COLO668 (cell line): Measurements from ENCODE around the gene NRXN3.

ENCODE experiments used
- DNase-seq: peaks from one replicate; lab custom pipeline; 2025; ENCODE audit not compliant: unreplicated experiment; lab: John Stamatoyannopoulos, UW

Gene NRXN3

DNA sequence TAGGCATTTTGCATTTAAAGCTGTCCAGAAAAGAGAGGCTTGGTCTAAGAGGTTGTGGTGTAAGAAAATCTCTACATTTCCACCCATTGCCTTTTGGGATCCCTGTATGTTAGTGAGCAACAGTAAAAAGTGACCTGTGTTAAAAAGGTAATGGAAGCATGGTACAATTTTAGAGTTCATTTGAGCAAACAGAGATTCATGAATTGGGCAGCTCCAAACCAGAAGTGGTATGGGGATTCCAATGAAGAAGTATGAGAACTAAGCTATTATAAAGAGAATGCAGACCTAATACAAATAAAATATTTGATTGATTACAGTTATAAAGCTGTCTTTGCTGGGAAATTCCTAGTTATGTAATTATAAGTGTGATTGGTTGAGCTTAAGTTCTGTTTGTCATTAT is 1134.1 kb downstream of the NRXN3 start:
- DNase-seq: no peak

DNA sequence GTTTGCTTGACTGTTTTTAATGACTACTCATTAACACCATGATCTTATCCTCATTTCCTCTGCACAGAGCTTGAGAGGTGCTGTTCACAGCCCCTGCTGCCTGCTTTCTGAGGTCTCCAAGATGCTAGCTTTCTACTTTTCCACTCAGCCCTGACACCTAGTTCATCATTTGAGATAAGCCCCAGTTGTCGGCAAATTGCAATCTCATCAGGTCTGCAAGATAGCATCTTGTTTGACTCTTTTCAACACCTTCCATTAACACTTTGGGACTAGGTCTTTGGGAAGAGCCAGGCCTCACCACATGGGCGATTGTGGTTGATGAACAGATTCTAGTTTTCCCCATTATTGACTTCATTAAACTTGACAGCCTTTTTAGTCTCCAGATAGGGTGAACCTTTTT is 1136.4 kb downstream of the NRXN3 start:
- no peak for DNase-seq

DNA sequence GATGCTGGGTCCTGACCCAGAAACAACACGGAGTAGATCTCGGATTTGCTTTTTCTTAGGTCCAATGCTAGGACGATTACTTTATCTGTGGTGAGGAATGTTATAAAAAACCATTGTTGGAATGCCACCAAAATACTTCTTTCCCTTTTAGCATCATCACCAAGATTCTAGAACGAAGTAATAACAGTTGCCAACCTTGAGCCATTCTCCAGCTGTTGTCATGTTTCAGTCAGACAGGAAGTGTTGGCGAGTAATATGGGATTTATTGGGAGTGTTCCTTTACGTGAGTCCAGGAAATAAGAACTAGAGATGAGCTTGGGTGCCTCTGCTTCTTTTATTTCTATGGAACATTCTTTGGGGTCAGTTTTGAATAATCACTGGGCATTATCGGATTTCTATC is 1148.2 kb downstream of the NRXN3 start:
- DNase-seq: no peak

DNA sequence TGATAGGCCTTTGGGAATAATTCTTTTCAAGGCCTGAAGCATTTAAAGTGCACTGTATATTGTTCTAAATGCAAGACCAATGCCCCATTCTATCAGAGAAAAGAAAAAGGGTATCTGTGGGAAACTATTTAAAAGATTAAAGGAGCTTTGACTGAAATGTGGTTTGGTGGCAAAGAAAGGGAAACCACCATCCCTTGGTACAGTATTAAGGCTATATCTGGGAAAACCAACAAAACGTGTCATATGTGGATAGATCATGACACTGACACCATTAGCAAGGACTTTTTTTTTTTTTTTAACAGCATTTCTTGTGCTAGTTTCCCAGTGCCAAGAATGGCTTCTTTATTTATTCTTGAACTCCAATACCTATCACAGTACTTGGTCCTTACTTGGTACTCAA is 1150.4 kb downstream of the NRXN3 start:
- DNase-seq: no peak

GRCh38 chr14:79321070-79321469 is 1150.9 kb downstream of the NRXN3 start:
- DNase-seq: no peak

DNA sequence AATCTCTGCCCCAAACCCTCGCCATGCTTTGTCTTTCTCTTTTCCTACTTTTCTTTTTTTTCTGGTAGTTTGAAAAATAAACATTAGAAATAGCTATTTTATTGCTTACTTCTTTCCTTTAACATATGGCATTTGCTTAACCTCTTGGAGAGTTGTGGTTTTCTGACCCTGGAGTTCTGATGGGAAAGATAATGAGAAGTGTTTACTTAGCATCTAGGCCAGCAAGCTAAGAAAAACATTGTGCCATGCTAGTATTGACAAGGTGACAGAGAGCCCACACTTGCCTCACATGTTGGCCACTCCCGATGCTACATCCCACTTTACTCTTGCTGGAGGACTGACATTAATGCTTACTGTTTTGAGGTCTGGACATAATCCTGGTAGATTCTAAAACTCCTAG is 1154.9 kb downstream of the NRXN3 start:
- peak; percentile 42 for DNase-seq

- peak; percentile 25 for DNase-seq
Measured at GRCh38 chr14:79325557-79325956, 1155.4 kb downstream of the NRXN3 start.

GRCh38 chr14:79328863-79329262 is 1158.7 kb downstream of the NRXN3 start:
- no peak for DNase-seq

DNA sequence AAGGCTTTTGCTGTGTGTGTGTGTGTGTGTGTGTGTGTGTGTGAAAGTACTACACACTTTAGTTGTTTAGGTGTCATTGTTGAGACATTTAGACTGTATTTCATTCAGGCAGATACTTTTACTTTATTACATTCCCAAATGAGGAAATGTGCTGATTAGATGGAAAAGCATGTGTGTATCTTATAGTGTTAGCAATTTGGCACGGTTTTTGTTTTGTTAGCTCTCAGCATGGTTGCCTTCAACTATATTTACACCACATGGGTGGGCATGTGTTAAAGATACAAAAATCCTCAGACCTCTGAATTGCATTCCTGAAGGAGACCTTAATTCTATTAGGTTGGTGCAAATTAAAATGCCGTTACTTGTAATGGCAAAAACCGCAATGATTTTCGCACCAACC is 1161.7 kb downstream of the NRXN3 start:
- no peak for DNase-seq

GRCh38 chr14:79332504-79333197 is 1162.5 kb downstream of the NRXN3 start:
- no peak for DNase-seq

- DNase-seq: no peak
Measured at GRCh38 chr14:79333198-79333546, 1163.0 kb downstream of the NRXN3 start.

DNA sequence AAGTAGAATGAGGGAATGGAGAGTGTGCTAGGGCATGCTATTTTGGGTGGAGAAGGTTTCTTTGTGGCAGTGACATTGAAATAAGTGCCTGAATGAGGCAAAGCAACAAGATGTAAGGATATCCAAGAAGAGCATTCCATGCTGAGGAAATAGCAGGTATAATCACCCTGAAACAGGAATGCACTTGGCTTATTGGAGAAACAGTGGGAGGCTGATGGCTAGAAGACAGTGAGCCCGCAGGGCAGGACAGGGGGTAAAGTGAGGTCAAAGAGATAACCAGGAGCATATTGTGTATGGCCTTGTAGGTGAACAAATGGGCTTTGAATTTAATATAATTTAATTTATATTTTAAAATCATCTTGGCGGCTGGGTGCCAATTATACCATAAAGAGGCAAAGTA is 1164.1 kb downstream of the NRXN3 start:
- DNase-seq: no peak

GRCh38 chr14:79337761-79338160 is 1167.6 kb downstream of the NRXN3 start:
- no peak for DNase-seq

DNA sequence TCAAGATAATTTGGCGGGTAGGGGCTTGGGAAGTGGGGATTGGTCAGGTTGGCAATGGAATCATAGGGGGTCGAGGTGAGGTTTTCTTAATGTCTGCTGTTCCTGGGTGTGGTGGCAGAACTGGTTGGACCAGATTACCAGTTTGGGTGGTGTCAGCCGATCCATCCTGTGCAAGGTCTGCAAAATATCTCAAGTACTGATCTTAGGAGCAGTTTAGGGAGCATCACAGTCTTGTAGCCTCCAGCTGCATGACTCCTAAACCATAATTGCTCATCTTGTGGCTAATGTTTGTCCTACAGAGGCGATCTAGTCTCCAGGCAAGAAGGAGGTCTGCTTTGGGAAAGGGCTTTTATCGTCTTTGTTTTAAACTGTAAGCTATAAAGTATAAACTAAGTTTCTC is 1172.8 kb downstream of the NRXN3 start:
- no peak for DNase-seq

- DNase-seq: no peak
Measured at GRCh38 chr14:79351011-79351410, 1180.8 kb downstream of the NRXN3 start.

GRCh38 chr14:79352076-79352630 is 1182.0 kb downstream of the NRXN3 start:
- no peak for DNase-seq

- DNase-seq: no peak
Measured at GRCh38 chr14:79354336-79354735, 1184.2 kb downstream of the NRXN3 start.

GRCh38 chr14:79356040-79356439 is 1185.9 kb downstream of the NRXN3 start:
- DNase-seq: no peak

GRCh38 chr14:79357307-79357706 is 1187.1 kb downstream of the NRXN3 start:
- no peak for DNase-seq

DNA sequence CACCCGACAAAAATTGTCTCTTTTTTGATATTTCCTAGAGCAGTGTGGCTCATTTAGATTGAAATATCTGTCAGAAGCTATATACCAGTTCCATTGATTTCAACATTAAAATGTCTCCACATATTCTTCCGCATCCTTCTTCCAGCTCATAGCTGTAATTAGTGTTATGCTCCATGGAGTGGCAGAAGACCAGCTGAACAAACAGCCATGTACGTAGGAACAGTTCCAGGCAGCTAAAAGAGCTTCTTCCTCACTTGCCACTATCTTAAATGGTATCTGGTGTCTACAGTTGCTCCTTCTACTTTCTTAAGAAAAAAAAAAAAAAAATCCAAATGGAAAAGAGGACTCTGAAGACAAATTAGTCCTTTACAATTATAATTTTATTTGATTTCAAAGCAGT is 1193.1 kb downstream of the NRXN3 start:
- no peak for DNase-seq

DNA sequence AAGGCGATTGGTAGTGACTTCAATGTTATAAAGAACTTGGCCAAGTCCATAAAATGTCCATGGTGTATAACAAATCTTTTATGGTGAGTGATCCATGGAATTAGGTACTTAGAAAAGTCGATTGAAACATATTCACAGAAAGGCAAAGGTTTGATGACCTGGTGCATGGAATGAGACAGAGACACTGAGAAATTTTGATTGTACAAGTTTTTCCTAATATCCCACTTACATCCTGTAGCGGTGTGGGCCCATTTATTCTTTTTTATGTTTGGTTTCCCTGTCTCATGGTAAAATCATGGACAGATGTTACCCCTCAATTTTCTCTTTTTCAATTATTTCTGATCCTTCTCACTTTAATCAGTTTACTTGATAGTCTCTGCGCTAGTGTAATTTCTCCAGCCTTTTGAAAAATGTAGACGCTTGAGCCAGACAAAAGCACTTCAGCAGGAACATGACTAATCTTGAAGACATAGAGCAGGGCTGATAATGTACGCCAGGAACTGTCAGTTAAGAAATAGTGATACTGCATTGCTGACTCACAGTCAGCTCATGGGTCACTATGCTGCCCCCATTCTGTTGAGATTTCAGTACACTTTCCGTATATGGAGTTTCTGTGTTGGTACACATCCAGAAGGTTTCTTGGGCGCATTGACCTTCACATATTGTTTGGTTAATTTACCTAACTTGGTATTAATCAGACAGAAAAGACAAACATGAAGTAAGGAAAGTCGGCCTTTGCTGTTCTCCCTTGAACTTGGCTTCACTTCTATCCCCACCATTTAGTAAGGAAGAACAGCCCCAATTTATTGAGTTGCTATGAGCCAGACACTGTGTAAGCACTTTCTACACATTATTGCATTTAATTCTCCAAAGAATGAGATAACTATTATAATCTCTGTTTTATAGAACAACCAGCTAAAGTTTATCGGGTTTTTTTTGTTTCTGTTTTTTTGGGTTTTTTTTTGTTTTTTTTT is 1199.5 kb downstream of the NRXN3 start:
- DNase-seq: no peak

DNA sequence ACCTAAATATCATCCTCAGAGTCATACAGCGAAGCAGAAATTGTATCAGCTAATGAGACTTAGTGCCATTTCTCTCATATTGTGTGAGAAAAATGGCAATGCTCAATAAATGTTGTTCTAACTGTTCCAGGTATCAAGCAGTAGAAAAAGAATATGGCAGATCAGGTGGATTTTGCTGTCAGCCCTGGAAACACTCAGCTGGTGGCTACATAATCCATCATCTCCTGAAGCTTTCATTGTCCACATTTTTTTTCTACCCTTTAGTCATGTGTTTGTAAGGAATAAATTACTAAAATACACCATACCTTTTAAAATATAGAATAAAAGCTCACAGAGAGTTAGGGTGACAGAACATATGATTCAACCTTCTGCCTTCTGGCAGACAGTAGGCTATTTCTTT is 1200.8 kb downstream of the NRXN3 start:
- DNase-seq: no peak
